Erythroblast (primary cell): ENCODE results near the gene NFYA.

Source experiments
- DNase-seq, 2 experiments: peaks; one replicate each; lab custom pipeline; 2025; lab: John Stamatoyannopoulos, UW
- GATA1 ChIP-seq: IDR thresholded peaks from 2 replicates; pipeline ENCODE4 v1.6.1; 2011; ENCODE audit warnings: low read depth, mild to moderate bottlenecking, control low read depth, low read length, moderate library complexity
- POLR2A ChIP-seq: IDR thresholded peaks from 2 replicates; pipeline ENCODE4 v1.6.1; 2011; ENCODE audit warnings: mild to moderate bottlenecking, low read length

Gene NFYA

DNA sequence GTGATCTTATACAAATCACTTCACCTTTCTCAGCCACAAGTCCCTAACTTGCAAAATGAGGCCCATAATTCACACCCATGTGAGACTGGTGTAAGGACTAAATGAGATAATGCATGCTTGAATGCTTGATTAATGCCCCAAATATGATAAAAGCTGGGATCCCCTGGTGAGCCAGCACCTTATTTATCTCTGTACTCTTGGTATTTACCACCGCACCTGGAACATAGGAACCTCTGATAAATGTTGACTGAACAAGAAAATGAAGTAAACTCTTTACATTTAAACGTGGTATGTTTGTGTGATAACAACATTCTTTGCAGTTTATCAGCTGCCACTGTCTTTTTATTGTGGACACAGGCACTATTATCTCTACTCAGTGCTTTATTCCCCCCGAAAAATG, 22.2 kb upstream of the NFYA start:
- TF ChIP-seq GATA1 (no peak), POLR2A (no peak)
- DNase-seq, result peak; percentile 34 to 65

DNA sequence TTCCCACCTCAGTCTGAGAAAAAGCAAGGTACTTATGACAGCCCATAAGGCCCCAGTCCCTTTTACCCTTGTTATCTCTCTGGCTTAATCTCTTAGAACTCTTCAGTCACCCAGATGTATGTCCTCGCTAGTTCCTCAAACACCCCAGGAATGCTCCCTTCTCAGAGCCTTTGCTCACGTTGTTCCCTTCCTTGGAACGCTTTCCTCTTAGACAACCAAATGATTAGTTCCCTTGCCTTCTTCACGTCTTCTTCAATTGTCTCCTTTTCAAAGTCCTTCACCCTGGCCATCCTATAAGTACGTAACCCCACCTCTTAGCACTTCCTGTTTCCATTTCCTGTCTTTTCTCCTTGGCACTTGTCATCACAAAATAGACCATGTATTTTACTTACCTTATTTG, 20.9 kb upstream of the NFYA start:
- TF ChIP-seq POLR2A (no peak), GATA1 (no peak)
- no peak for DNase-seq

DNA sequence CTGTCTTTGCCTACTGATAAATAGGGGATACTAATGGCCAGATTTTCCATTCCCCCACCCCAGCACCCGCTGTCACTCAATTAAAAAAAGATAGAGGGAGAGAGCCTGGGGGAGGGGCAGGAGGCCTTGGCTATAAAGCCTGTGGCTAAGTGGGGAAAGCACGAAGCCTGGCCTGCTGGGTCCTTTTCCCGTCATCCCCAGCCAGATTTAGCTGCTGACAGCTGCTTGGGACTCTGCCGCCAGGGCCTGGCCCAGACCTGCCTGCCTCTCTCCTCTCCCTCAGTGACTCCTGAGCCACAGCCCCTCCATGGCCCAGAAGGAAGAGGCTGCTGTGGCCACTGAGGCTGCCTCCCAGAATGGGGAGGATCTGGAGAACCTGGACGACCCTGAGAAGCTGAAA, 19.7 kb upstream of the NFYA start, which contains the start of gene APOBEC2:
Gene APOBEC2, plus strand, starts transcription at position 162 of the 400 bp plus-strand sequence. Its CDS starts 146 bp downstream, at position 308.
- TF ChIP-seq POLR2A (no peak), GATA1 (no peak)
- no peak for DNase-seq

DNA sequence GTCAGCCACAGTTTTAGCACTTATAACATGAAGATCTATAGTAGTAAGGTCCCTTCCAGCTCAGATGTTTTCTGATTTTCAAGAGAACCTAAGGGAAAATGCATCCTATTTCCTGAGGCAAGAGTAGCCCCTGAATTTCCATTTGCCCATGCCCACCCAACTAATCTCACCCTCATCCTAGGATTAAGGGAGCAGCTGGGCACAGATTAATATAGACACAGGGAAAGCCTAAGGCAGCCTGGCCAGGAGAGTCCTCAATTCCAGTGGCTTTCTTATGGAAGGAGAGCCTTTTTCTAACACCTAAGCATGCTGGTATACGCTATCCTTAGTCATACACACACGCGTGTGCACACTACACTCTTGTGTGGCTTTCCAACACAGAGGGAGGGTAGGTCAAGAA, 18.3 kb upstream of the NFYA start:
- TF ChIP-seq POLR2A, result no peak
- no peak for TF ChIP-seq GATA1
- DNase-seq, result no peak

DNA sequence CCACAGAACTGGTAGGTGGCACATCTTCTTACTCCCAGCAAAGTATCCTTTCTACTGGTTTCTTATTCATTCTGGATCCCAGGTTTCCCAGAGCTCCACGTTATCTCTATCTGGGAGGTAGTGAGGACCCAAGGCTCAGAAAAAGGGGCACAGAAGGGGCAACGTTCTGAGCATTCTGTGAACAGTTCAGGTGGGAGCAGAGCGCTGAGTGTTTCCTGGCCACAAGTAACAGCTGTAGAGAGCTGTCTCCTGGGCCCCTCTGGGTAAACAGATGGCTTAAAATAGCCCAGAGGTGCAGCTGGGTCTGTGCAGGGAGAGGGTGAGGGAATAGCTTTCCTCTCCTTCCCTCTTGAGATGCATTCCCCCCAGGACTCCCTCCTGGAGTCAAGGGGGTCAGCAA, 17.6 kb upstream of the NFYA start:
- DNase-seq, result no peak
- TF ChIP-seq GATA1 (no peak), POLR2A (no peak)

DNA sequence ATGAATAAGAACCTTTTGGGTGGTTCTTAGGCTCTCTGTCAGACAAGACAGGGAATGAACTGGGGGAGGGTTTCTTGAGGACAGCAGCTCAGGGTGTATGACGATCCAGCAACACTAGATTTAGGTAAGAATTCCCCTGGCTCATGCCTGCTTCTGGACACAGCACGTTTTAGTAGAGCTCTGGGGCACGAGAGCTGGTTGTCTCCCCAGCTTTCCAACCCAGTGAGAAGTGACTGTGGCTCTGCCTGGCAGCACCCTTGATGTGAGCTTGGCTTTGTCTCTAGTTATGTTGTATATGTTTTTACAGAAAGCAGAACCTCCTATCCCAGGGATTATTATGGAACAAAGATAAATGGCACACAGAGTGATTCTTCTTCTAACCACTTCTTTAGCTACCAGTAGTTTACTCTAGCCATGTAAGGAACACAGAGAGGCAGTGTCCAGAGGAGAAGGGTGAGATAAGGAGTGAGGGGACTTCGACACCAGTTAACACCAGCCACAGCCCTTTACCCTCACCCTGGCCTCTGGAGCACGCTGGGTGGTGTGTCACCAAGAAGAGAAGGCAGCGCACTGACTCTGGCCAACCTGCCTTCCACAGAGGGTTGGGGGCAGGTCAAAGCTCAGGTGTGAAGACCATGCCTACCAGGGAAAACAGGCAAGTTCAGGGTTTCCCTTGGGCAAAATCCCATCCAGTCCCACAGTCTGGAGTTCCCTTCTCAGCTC, 15.8 kb upstream of the NFYA start:
- DNase-seq, result peak; percentile 38 to 39
- no peak for TF ChIP-seq POLR2A
- no peak for TF ChIP-seq GATA1

DNA sequence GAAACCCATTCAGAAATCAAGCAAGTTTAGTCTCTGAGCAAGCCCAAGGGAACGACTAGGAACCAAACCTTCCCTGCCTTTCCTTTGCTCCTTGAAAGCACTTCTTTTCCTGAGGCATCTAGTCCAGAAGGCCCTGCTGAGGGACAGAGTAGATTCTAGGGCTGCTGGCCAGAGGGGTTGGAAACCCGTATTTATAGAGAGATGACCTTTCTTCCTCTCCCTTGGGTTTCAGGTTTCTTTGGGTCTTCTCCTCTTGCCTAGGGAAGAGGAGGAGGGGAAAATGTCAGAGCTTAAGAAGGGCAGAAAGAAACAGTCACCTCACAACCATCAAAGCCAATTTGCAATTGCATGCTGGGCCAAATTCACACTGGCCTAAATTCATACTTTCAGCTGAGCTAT, 14.0 kb upstream of the NFYA start:
- no peak for DNase-seq
- TF ChIP-seq GATA1 (no peak), POLR2A (no peak)

DNA sequence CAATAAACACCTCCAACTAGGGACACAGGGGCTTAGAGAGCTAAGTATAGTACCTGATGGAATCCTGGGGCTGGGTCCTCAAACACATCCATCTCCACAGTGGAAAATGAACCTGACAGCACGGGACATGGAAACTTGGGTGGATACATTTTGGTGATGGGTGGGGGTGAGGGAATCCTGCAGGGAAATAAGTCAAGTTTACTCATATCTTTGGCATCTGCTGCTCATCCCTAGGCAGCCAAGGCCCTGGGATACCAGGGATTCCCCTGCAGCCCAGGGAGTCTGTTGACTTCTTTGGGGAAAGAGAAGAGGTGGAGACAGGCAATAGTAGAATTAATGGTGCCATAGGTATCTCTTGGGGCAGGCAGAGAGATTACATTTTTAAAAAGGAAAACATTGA, 13.2 kb upstream of the NFYA start:
- no peak for TF ChIP-seq GATA1
- TF ChIP-seq POLR2A, result no peak
- no peak for DNase-seq

DNA sequence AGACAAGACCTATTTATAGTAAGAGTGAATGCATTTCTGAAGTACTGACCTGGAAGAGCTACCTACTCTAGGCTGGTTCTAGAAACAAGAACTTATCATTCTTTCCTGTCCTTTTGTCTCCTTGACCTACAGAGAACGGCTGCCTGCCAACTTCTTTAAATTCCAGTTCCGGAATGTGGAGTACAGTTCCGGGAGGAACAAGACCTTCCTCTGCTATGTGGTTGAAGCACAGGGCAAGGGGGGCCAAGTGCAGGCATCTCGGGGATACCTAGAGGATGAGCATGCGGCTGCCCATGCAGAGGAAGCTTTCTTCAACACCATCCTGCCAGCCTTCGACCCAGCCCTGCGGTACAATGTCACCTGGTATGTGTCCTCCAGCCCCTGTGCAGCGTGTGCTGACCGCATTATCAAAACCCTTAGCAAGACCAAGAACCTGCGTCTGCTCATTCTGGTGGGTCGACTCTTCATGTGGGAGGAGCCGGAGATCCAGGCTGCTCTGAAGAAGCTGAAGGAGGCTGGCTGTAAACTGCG, 11.5 kb upstream of the NFYA start:
- no peak for DNase-seq

DNA sequence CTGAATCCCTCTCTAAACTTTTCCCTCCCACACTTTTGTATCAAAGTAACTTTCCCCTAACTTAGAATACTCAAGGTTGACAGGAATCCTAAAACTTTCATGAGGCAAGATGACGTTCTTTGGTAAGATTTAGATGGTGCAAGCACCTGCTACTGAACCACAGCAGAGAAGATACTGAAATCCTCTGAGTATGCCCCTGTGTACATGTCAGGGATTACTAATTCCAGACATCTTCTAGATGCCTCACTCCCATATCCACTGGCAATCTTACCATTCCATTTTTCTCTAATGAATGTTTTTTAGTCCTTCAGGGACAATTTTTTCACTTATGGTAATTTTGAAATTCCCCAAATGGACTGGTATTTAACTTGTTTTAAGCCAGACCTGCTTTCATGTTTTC, 10.7 kb upstream of the NFYA start:
- TF ChIP-seq POLR2A, result no peak
- no peak for TF ChIP-seq GATA1
- no peak for DNase-seq

More for the DNA sequence above, 11.5 kb upstream of the NFYA start:
- no peak for TF ChIP-seq POLR2A
- no peak for TF ChIP-seq GATA1

DNA sequence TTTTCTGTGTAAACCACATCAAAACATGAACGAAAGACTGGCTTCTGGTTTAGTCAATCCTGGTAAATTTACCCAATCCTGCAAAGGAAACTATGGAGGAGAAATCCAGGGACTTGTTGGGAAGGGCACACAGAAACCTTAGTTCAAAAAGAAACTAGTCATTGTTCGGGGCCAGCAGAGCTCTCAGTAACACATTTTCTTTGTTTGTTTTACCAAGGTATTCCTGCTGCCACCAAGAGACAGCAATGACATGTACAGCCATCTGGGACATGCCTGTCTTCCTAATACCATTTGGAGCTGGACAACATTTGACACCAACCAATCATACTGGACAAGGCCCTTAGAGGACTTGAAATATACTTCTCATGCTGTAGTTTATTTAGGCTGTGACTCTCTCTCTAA, 8.9 kb upstream of the NFYA start:
- TF ChIP-seq GATA1, result no peak
- no peak for DNase-seq

DNA sequence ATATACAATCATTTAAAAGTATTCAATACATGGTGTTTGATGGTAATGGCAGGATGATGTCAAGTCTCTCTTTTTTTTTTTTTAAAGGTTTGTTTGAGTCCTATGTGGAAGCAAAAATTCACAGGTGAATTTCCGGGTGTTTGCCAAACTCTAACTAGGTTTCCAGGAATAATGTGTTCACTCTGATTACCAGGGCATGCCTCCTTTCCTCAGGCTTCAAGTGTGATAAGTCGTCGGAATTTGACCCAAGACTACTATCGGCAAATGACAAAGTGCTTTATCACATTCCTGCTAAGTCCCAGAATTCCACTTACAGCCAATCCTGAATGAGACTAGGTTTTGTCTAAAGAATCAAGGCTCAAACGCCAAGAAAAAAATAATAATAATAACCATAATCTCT, 7.9 kb upstream of the NFYA start:
- TF ChIP-seq POLR2A, result no peak
- no peak for TF ChIP-seq GATA1
- no peak for DNase-seq

DNA sequence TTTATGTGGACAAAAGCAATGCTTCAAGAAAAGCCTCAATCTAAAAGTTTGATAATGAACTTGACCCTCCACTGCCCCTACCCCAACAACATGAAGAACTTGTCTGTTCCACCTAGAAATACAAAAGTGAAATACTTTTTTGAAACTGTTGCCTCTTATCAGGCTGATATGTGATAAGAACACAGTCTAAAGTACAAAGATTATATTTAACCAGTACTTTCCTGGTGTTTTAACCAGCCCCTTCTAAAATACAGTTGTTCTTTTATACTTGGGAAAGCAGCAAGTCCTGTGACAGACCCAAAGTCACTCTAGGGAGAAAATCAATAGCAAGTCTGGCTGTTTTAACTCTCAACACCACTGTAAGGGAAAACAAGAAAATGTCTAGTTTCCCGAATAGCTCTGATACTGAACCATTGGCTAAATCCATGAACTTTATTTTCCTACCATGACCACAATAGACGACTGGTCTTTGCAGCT, 7.2 kb upstream of the NFYA start:
- DNase-seq, result no peak
- TF ChIP-seq GATA1, result no peak
- TF ChIP-seq POLR2A, result no peak

DNA sequence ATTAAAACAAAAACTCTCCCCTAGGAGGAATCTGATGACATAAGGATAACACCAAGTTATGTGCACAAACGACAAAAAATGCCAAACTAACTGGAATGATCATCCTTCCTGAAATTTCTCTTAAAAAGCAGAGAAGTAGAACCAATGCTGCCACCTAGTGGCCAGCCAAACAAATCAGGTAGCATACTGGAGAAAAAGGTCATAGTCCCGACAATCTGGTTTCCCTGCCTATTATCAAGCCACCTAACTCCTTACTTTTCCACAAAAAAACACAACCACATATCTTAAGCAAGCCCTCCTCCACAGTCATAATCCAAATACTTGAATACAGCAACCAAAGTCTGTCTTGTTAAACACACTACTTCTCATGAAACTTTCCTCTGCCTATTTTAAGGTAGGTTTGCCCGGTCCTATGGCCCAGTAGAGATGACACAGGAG, 5.9 kb upstream of the NFYA start:
- peak; percentile 85 to 92 for DNase-seq
- TF ChIP-seq POLR2A (no peak), GATA1 (no peak)
